Caco-2 (cell line): ENCODE results near the gene CLMN. TPM values are rescaled to one million over a fixed set of nuclear protein-coding genes. Genes with fewer than 3 reads are reported as not detected.

Experiments
- BruUV-seq: library from RNA; stranded (reverse); fragments of 400-500 nt; replicated peaks from 2 replicates; lab custom pipeline; 2021; lab: Mats Ljungman, UMichigan
- CTCF ChIA-PET: fragments of 300-600 bp; sonication (Branson Sonifier 250); formaldehyde crosslinking; loops from one replicate; lab custom pipeline; 2022; ENCODE audit warnings: antibody characterized with exemption; lab: Charles Lee
- POLR2A ChIA-PET: fragments of 300-600 bp; sonication (Branson Sonifier 250); formaldehyde crosslinking; loops from one replicate; lab custom pipeline; 2022; ENCODE audit warnings: antibody characterized with exemption; lab: Charles Lee
- DNase-seq, 2 experiments: peaks; one replicate each; pipeline versions ENCODE4 v3.0.0 to v3.0.0-alpha.2; 2020 to 2022
- H3K27me3 ChIP-seq: replicated peaks from 2 replicates; pipeline ENCODE4 v1.6.0; 2011; ENCODE audit warnings: low read length; ENCODE audit not compliant: control insufficient read depth, insufficient read depth
- H3K36me3 ChIP-seq: 2 replicates; pipeline ENCODE4 v1.5.1; 2011; ENCODE audit warnings: low read length; ENCODE audit not compliant: control insufficient read depth, insufficient read depth
- H3K4me1 ChIP-seq: fragments of 250-450 bp; sonication (Bioruptor Pico); 2 replicates; pipeline ENCODE4 v1.5.1; 2020; ENCODE audit warnings: mild to moderate bottlenecking
- H3K4me3 ChIP-seq: 2 replicates; pipeline ENCODE4 v1.5.1; 2011; ENCODE audit warnings: low read depth, mild to moderate bottlenecking, control low read depth, low read length
- H3K9me3 ChIP-seq: fragments of 250-450 bp; sonication (Bioruptor Pico); 2 replicates; pipeline ENCODE4 v1.5.1; 2020; ENCODE audit warnings: mild to moderate bottlenecking, moderate library complexity
- H3K27ac Mint-ChIP-seq: one replicate; pipeline ENCODE4 v1.8.0; 2022; ENCODE audit warnings: mixed read lengths; ENCODE audit not compliant: unreplicated experiment
- H3K27me3 Mint-ChIP-seq: one replicate; pipeline ENCODE4 v1.8.0; 2022; ENCODE audit warnings: mixed read lengths; ENCODE audit not compliant: insufficient read depth, unreplicated experiment
- H3K36me3 Mint-ChIP-seq: one replicate; pipeline ENCODE4 v1.8.0; 2022; ENCODE audit warnings: mild to moderate bottlenecking, mixed read lengths; ENCODE audit not compliant: insufficient read depth, unreplicated experiment
- H3K4me1 Mint-ChIP-seq: one replicate; pipeline ENCODE4 v1.8.0; 2022; ENCODE audit warnings: low read depth, mixed read lengths; ENCODE audit not compliant: unreplicated experiment
- H3K4me3 Mint-ChIP-seq: one replicate; pipeline ENCODE4 v1.8.0; 2022; ENCODE audit warnings: mild to moderate bottlenecking, moderate library complexity, mixed read lengths; ENCODE audit not compliant: unreplicated experiment
- H3K9me3 Mint-ChIP-seq: one replicate; pipeline ENCODE4 v1.8.0; 2022; ENCODE audit warnings: mixed read lengths; ENCODE audit not compliant: unreplicated experiment
- intact Hi-C: fragments of 100-400 bp; cut with micrococcal nuclease; formaldehyde crosslinking; loops from one replicate; pipeline ENCODE4 v1.10.0; 2022; ENCODE audit not compliant: unreplicated experiment
- total RNA-seq: library from RNA; stranded (reverse); gene quantifications from 2 replicates; pipeline ENCODE4 v1.2.3, GENCODE V29; 2022
- TF ChIP-seq, protein P1 (sequence below), 2 experiments: fragments of 200-600 bp in 1 of 2; IDR thresholded peaks; 1 replicate in 1 of 2; 2 replicates in 1 of 2; pipeline versions ENCODE4 v1.5.1 to v1.8.0; 2011 to 2022; ENCODE audit warnings: antibody characterized with exemption in 1 of 2, control low read depth in 1 of 2, inconsistent platforms in 1 of 2, low read depth in 1 of 2, low read length in 1 of 2, mild to moderate bottlenecking in 1 of 2, moderate library complexity in 1 of 2; ENCODE audit not compliant: insufficient read depth in 1 of 2, severe bottlenecking in 1 of 2, unreplicated experiment in 1 of 2

Gene CLMN
- total RNA-seq, 1 experiment from 2014 or later = 6.7 TPM

DNA sequence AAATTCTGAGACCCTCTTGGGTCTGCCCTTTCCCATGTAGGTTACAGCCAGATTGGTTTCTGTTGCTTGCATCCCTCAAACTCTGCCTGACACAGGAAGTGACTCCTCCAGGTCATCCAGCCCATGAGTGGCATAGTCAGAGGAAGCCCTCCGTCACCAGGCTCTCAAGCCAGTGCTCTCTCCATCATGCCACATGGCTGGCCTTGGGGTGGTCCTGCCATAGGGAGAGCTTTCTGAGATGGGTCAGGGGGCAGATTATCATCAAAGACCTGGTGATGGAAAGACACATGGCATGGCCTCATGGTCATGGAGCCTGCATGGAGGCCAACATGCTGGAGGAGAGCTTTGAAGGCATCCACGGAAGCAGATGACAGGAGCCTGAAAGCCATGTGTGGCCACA, 15.4 kb upstream of the CLMN start:
- Histone ChIP-seq H3K4me1 (no peaks in the 10 kb centered on the region; the same call in 1 of the 2 replicates), H3K4me3 (no peak overlapping the region), H3K27me3 (no peaks in the 10 kb centered on the region), H3K9me3 (no peaks in the 10 kb centered on the region), H3K36me3 (no peaks in the 10 kb centered on the region)
- peaks cover 7% of the 10 kb centered on the region for H3K27me3 Mint-ChIP-seq
- TF ChIP-seq, protein P1, sequence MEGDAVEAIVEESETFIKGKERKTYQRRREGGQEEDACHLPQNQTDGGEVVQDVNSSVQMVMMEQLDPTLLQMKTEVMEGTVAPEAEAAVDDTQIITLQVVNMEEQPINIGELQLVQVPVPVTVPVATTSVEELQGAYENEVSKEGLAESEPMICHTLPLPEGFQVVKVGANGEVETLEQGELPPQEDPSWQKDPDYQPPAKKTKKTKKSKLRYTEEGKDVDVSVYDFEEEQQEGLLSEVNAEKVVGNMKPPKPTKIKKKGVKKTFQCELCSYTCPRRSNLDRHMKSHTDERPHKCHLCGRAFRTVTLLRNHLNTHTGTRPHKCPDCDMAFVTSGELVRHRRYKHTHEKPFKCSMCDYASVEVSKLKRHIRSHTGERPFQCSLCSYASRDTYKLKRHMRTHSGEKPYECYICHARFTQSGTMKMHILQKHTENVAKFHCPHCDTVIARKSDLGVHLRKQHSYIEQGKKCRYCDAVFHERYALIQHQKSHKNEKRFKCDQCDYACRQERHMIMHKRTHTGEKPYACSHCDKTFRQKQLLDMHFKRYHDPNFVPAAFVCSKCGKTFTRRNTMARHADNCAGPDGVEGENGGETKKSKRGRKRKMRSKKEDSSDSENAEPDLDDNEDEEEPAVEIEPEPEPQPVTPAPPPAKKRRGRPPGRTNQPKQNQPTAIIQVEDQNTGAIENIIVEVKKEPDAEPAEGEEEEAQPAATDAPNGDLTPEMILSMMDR (IDR thresholded peaks at IDR 0.05; ENCODE audit: insufficient read depth in 1 of 2, low read depth in 1 of 2, low read length in 1 of 2, severe bottlenecking in 1 of 2, unreplicated experiment in 1 of 2) = no peak
- CTCF ChIA-PET = no interaction called here
- intact Hi-C loops = no loop called here
- POLR2A ChIA-PET = no interaction called here
- H3K36me3 Mint-ChIP-seq = no peaks in the 10 kb centered on the region
- DNase-seq = no peak
- no peaks in the 10 kb centered on the region for H3K4me1 Mint-ChIP-seq
- BruUV-seq = no TSS peak
- no peak overlapping the region for H3K27ac Mint-ChIP-seq
- peaks cover 10% of the 10 kb centered on the region for H3K9me3 Mint-ChIP-seq
- no peak overlapping the region for H3K4me3 Mint-ChIP-seq

DNA sequence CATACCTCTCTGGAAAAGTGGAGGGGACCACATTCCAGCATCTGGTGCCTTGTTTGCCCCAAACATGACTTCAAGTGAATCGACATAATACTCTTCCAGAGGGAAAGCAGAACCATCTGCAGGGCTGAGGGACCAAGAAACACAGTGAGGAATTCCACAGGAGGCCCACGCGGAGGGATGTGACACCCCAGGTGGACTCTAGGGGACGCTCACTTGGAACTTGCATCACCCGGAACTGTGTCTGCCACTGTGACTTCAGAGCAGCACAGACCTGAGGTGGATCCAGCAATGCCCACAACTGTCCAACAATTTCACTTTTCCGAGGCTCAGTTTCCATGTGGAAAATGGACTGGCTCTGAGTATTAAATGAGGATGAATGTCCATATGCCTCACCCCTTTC, 14.3 kb upstream of the CLMN start:
- H3K27me3 ChIP-seq = no peaks in the 10 kb centered on the region
- Mint-ChIP-seq H3K9me3 (peaks cover 10% of the 10 kb centered on the region), H3K36me3 (no peaks in the 10 kb centered on the region), H3K4me1 (no peaks in the 10 kb centered on the region), H3K27me3 (peaks cover 7% of the 10 kb centered on the region), H3K27ac (no peak overlapping the region), H3K4me3 (no peak overlapping the region)
- no peak overlapping the region for H3K4me3 ChIP-seq
- ChIA-PET CTCF (no interaction called here), POLR2A (no interaction called here)
- no peaks in the 10 kb centered on the region for H3K4me1 ChIP-seq
- intact Hi-C loops = no loop called here
- no peak for DNase-seq
- H3K36me3 ChIP-seq = no peaks in the 10 kb centered on the region
- BruUV-seq = no TSS peak
- TF ChIP-seq, protein P1 (IDR thresholded peaks at IDR 0.05; ENCODE audit: insufficient read depth in 1 of 2, low read depth in 1 of 2, low read length in 1 of 2, severe bottlenecking in 1 of 2, unreplicated experiment in 1 of 2) = no peak
- no peaks in the 10 kb centered on the region for H3K9me3 ChIP-seq

DNA sequence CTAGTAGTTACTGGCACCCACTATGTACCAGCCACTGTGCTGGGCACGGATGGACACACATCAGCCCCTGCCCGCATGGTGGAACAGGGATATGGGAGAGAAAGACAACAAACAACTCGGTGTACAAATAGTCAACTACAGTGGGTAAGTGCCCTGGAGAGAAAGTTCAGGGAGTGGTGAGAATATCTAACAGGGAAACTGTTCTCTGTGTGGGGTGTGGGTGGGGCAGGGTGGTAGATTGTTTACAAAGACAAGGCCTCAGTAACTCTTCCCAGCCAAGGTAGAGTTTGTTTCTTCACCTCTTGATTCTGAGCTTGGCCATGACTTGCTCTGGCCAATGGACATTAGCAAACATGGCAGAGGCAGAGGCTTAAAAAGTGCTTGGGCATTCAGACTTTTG, 12.9 kb upstream of the CLMN start:
- H3K4me3 ChIP-seq = no peak overlapping the region
- no peak overlapping the region for H3K4me3 Mint-ChIP-seq
- intact Hi-C loops = no loop called here
- TF ChIP-seq, protein P1 (IDR thresholded peaks at IDR 0.05; ENCODE audit: insufficient read depth in 1 of 2, low read depth in 1 of 2, low read length in 1 of 2, severe bottlenecking in 1 of 2, unreplicated experiment in 1 of 2) = no peak
- no peaks in the 10 kb centered on the region for H3K36me3 Mint-ChIP-seq
- no peaks in the 10 kb centered on the region for H3K4me1 Mint-ChIP-seq
- ChIA-PET POLR2A (no interaction called here), CTCF (no interaction called here)
- DNase-seq = no peak
- no peaks in the 10 kb centered on the region for H3K4me1 ChIP-seq
- no peak overlapping the region for H3K27ac Mint-ChIP-seq
- no peaks in the 10 kb centered on the region for H3K36me3 ChIP-seq
- H3K9me3 Mint-ChIP-seq = peaks cover 10% of the 10 kb centered on the region
- H3K27me3 Mint-ChIP-seq = peaks cover 4% of the 10 kb centered on the region
- H3K27me3 ChIP-seq = no peaks in the 10 kb centered on the region
- no TSS peak for BruUV-seq
- H3K9me3 ChIP-seq = no peaks in the 10 kb centered on the region
